Activated naive CD4-positive, alpha-beta T cell treated with Interleukin-2 at 50 U/mL for 16 hours (primary cell): ENCODE data around the gene GJD3.

Source experiments
- DNase-seq: peaks from one replicate; pipeline ENCODE4 v3.0.0-alpha.2; 2020

The GJD3 gene

GRCh38 chr17:40340327-40340726 lies 24.2 kb downstream of the GJD3 start:
- DNase-seq = no peak

DNA sequence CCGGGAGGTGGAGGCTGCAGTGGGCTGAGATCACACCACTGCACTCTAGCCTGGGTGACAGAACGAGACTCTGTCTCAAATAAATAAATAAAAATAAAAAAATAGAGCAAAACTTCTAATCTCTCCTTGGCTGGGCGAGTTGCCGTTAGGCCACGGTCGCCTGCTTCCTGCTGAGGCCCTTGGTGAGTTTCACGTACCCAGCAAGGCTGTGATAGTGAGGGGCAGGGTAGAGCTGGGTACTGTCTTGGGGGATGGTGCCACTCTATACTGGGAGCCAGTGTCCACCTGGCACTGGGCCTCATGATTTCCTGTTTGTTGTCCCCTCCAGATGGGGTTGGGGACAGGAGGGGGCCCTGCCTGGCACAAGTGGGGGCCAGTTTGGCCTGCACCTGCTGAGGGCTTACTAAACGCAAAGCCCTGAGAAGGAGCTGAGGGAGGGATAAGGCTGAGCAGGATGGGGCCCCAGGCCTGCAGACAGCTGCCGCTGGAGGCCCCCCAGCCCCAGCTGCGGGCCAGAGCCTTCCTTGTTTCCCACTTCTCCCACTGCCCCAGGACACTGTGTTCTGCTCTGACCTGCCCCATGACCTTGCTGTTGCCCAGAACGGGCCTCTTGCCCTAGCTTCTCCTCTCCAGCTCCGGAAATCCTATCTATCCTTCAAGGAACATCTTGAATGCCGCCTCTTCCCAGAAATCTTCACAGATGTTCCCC lies 25.4 kb downstream of the GJD3 start:
- DNase-seq = no peak

DNA sequence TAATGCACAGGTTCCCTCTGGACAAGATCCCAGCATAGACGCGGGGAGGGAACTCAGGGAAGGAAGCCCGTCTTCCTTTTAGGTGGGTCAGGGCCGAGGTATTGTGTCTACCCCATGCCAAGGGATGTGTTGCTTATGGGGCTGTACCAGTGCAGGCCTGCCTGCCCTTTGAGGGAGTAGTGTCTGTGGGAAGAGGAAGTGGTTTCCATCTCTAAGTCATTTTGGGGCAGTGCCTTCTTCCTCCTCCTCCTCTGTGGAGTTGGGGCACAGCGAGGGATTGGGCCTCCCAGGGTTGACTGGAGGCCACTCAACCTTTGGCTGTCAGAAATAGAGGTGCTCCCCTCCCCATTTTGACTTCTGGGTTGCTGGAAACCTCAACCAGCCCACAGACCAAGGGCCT lies 26.5 kb downstream of the GJD3 start:
- no peak for DNase-seq

GRCh38 chr17:40337351-40337750 lies 27.2 kb downstream of the GJD3 start:
- no peak for DNase-seq

- DNase-seq = no peak
Measured at GRCh38 chr17:40335620-40336019, 28.9 kb downstream of the GJD3 start.

- no peak for DNase-seq
Measured at GRCh38 chr17:40333781-40334448, 30.6 kb downstream of the GJD3 start.

- no peak for DNase-seq
Measured at GRCh38 chr17:40331743-40332641, 32.5 kb downstream of the GJD3 start.

DNA sequence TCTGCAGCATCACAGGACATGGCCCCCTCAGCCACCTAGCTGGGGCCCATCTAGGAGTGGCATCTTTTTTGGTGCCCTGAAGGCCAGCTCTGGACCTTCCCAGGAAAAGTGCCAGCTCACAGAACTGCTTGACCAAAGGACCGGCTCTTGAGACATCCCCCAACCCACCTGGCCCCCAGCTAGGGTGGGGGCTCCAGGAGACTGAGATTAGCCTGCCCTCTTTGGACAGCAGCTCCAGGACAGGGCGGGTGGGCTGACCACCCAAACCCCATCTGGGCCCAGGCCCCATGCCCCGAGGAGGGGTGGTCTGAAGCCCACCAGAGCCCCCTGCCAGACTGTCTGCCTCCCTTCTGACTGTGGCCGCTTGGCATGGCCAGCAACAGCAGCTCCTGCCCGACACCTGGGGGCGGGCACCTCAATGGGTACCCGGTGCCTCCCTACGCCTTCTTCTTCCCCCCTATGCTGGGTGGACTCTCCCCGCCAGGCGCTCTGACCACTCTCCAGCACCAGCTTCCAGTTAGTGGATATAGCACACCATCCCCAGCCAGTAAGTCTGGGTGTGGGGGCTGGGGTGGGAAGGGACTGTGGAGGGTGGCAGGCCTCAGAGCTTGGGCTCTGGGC lies 33.6 kb downstream of the GJD3 start:
- DNase-seq = no peak

- DNase-seq = no peak
Measured at GRCh38 chr17:40329839-40330794, 34.4 kb downstream of the GJD3 start.

DNA sequence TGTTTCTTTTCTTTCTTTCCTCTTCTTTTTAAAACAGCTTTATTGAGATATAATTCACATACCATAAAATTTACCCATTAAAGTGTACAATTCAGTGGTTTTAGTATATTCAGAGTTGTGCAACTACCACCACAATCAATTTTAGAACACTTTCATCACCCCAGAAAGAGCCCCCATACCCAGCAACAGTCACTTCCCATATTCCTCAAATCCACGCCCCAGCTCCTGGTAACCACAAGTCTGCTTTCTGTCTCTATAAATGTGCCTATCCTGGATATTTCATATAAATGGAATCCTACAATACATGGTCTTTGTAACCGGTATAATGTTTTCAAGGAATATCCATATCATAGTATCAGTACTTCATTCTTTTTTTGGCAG lies 36.2 kb downstream of the GJD3 start:
- DNase-seq = no peak

GRCh38 chr17:40327735-40328385 lies 36.7 kb downstream of the GJD3 start:
- DNase-seq = no peak

- no peak for DNase-seq
Measured at GRCh38 chr17:40327244-40327729, 37.2 kb downstream of the GJD3 start.

DNA sequence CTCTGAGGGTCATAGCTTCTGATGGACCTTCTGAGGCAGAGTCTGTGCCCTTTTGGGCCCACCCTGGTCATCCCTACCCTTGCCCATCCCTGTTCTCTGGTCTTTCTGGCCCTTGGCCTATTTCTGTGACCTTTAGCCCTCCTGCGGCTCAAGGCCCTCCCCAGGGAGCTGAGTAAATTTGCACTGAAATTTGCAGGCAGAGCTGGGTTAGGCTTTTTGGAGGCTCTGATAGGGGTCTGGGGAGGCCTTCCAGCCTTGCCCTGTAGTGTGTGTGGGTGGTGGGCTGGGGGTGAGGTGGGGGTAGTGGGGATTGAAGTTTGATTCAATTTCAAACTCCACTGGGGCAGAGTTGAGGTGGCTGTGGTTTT lies 37.7 kb downstream of the GJD3 start:
- DNase-seq = no peak

DNA sequence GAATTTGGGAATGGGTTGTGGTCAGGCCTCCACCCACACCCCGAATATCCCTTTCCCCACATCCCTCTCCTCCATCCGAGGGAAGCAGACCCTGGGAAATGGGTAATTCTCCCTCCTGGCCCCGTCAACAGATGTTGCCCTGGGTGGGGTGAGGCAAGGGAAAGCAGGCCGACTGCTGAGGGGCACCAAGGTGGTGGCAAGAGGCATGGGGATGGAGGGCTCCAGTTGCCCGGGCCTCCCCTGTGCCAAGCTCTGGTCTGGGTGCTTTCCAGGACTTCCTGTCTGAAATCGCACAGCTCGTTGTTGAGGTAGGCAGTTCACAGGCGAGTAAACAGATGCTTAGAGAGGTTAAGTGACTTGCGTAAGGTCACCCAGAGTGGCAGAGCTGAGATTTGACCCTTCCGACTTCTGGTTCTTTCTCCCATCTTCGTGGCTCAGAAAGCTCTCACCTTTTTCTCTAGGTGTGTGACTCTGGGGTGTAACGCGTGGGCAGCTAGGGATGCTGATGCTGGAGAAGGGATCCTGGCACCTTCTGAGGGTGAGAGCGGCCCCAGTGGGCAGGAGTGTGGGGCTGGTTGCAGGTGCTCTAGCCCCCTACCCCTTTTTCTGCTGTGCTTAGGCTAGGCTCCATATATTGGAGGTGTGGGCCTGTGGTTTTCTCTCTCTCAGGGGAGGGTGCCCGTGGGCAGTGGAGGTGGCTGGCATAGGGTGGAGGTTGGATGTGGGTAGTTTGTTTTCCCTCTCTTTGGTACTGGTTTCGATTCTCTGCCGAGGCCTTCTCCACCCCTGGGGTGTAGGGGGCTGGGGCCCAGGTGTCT lies 38.3 kb downstream of the GJD3 start:
- peak; percentile 53 for DNase-seq

GRCh38 chr17:40325156-40326013 lies 39.2 kb downstream of the GJD3 start:
- no peak for DNase-seq

DNA sequence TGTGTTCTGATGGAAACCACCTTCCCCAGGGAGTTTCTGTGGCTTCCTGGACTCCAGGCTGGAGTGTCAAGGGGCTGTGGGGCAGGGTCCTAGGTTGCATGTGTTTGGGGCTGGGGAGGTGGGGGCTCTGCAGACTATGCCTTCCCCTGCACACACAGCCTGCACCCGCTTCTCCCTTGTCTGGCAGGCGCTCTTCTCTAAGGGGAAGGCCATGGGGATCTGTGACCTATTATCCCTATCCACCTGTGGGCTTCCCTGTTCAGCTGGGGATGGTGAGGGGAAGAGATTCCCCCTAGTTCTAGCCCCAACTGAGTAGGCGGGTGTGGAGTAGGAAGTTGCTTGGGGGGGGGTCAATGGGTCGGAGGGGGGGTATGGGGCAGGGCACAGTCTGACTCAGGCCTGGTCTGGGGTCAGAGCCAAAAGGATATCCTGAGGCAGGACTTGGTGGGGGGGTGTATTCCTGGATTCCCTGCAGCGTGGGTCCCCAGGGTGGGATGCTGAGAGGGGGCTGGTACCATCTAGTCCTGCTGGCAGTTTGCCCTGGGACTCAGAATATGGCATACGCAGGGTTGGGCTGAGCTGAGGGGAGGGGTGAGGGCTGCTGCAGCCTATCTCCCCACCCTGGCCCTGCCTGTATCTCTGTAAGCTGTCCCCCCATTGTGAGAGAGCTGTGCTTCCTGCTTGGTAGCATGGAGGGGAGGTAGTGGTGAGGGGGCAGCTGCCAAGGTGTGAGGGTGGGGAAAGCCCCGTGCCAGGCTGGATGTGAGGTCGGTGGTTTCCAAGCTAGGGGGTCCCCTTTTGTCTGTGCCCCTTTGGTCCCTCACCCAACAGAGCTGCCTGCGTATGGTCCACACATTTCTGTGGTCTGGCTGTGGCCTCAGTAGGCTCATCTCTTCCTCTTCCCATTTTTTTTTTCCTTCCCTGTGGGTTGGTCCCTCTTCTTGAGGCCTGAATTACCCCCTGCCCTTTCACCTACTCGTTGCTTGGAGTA lies 40.9 kb downstream of the GJD3 start:
- DNase-seq = peak; percentile 74

DNA sequence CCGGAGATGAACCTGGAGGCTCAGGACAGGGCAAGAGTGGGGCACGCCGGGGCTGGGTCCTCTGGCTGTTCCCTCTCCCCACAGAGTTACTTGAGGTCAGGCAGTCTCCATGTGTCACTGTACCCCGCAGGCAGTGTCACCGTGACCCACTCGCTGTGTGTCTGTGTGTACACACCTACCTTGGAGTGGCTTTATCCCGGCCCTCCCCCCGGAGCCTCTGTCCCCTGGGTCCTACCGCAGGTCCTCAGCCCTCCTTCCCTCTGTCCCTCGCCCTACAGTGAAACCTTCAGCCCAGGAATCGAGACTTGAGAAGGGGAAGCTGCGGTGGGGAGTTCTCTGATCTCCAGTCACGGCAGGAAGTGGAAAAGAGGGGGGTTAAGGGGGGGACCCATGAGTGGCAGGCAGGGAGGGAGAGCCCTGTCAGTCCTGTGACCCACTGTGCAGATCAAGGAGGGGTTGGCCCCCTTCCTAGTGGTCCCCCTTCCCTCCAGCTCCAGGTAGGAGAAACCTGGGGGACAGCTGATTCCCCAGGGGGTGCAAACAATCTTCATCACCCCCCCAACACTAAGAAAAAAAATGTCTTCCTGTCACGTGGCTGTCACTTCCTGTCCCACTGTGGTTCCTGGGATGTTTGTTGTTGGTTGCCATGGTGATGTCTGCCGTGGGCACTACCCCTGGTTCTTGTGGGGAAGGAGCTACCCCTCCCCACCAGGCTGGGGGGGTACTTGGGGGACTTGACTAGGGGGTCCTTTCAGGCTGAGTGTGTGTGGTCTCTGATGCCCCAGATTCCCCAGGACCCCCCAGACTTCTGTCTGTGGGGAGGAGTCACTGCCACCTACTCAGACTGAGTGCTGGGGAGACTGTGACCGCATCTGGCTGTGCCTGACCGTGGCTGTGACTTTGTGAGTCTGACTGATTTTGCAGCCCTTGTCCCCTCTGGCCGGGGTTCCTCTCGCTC lies 41.9 kb downstream of the GJD3 start:
- DNase-seq = peak; percentile 84
